Activated B cell treated with CpG ODN at 0.5 μM for 24 hours (primary cell): Measurements from ENCODE around the gene C1GALT1C1. TPM values are rescaled to one million over a fixed set of nuclear protein-coding genes. Genes with fewer than 3 reads are reported as not detected.
A peak's percentile ranks its signal among the peaks of the same experiment; 100 is the strongest.

ENCODE experiments used
- ATAC-seq: fragments of 200-7000 bp; cut with Tn5 transposase; one replicate; pipeline ENCODE4 v1.10.0; 2021; ENCODE audit warnings: low read depth, mild to moderate bottlenecking, moderate library complexity
- CTCF ChIA-PET: fragments of 350-600 bp; sonication (Branson Sonifier 250); formaldehyde crosslinking; loops from one replicate; lab custom pipeline; 2021; ENCODE audit warnings: antibody characterized with exemption; lab: Charles Lee
- POLR2A ChIA-PET: fragments of 350-600 bp; sonication (Branson Sonifier 250); formaldehyde crosslinking; loops from one replicate; lab custom pipeline; 2021; ENCODE audit warnings: antibody characterized with exemption; lab: Charles Lee
- DNase-seq: peaks from one replicate; pipeline ENCODE4 v3.0.0; 2022
- H3K27ac Mint-ChIP-seq: one replicate; pipeline ENCODE4 v1.8.0; 2020; ENCODE audit warnings: mixed read lengths
- H3K27me3 Mint-ChIP-seq: one replicate; pipeline ENCODE4 v1.8.0; 2021; ENCODE audit warnings: mixed read lengths
- H3K36me3 Mint-ChIP-seq: one replicate; pipeline ENCODE4 v1.8.0; 2021; ENCODE audit warnings: low read depth, mixed read lengths
- H3K4me1 Mint-ChIP-seq: one replicate; pipeline ENCODE4 v1.8.0; 2021; ENCODE audit warnings: mixed read lengths
- H3K4me3 Mint-ChIP-seq: one replicate; pipeline ENCODE4 v1.8.0; 2020; ENCODE audit warnings: mild to moderate bottlenecking, mixed read lengths
- H3K9me3 Mint-ChIP-seq: one replicate; pipeline ENCODE4 v1.8.0; 2020; ENCODE audit warnings: mixed read lengths
- CTCF ChIP-seq: fragments of 200-600 bp; IDR thresholded peaks from one replicate; pipeline ENCODE4 v1.8.0; 2022; ENCODE audit warnings: antibody characterized with exemption, mild to moderate bottlenecking
- intact Hi-C: fragments of 100-400 bp; cut with micrococcal nuclease; formaldehyde crosslinking; loops from one replicate; pipeline ENCODE4 v1.15.1; 2024
- total RNA-seq: library from RNA; stranded (reverse); gene quantifications from 2 replicates; pipeline ENCODE4 v1.2.3, GENCODE V29; 2022

The C1GALT1C1 gene
- total RNA-seq = 8.2 and 8.7 TPM in 2 replicates

- CTCF ChIA-PET = no interaction called here
- TF ChIP-seq CTCF = no peak
- peak within 1 kb of the TSS; percentile 97 for H3K27ac Mint-ChIP-seq
- peak; percentile 92 for ATAC-seq
- intact Hi-C loops = loop anchor here (1.0 to 10.0 kb wide), 9 partner anchors 26 to 1165 kb away; partner anchors contain the start of genes MCTS1, SLC25A5 and ZBTB33
- no peaks in the 10 kb centered on the region for H3K27me3 Mint-ChIP-seq
- POLR2A ChIA-PET = interaction anchor here (0.6 to 4.6 kb wide), 5 partner anchors 12 to 69 kb away, joined by 3 to 63 read pairs (median 17); partner anchors contain the start of genes CUL4B and MCTS1
- peaks cover 8% of the 10 kb centered on the region for H3K4me1 Mint-ChIP-seq
- DNase-seq = peak; percentile 80
- peaks cover 9% of the 10 kb centered on the region for H3K36me3 Mint-ChIP-seq
- no peaks in the 10 kb centered on the region for H3K9me3 Mint-ChIP-seq
- peak within 1 kb of the TSS; percentile 93 for H3K4me3 Mint-ChIP-seq
Observed at GRCh38 chrX:120629667-120630537, at the start of gene C1GALT1C1. TSS of gene C1GALT1C1 (minus strand) at chrX:120630054. CDS start at chrX:120627166, 2,888 bp downstream.

DNA sequence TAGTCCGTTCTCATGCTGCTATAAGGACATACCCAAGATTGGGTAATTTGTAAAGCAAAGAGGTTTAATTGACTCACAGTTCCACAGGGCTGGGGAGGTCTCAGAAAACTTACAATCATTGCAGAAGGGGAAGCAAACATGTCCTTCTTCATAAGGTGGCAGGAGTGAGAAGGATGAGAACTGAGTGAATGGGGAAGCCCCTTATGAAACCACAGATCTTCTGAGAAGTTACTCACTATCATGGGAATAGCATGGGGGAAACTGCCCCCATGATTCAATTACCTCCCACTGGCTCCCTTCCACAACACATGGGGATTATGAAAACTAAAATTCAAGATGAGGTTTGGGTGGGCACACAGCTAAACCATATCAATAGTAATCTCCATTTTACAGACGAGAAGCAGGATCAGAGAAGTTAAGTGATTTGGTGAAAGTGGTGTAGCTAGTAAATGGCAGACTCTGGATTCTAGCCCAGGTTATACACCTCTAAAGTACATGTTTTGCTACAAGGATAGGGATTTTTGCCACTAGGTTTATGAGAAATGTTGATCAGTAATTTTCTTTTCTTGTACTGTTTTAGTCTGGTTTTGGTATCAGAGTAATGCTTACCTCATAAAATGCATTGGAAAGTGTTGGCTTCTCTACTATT is 47.3 kb upstream of the C1GALT1C1 start:
- no peak overlapping the region for H3K4me3 Mint-ChIP-seq
- DNase-seq = no peak
- intact Hi-C loops = no loop called here
- peaks cover 7% of the 10 kb centered on the region for H3K9me3 Mint-ChIP-seq
- no peaks in the 10 kb centered on the region for H3K27me3 Mint-ChIP-seq
- no peak for ATAC-seq
- CTCF ChIA-PET = no interaction called here
- no peak for TF ChIP-seq CTCF
- POLR2A ChIA-PET = no interaction called here
- H3K36me3 Mint-ChIP-seq = no peaks in the 10 kb centered on the region
- peaks cover 2% of the 10 kb centered on the region for H3K4me1 Mint-ChIP-seq
- H3K27ac Mint-ChIP-seq = no peak overlapping the region

GRCh38 chrX:120672841-120673530 is 43.1 kb upstream of the C1GALT1C1 start:
- intact Hi-C loops = no loop called here
- no peaks in the 10 kb centered on the region for H3K27me3 Mint-ChIP-seq
- H3K27ac Mint-ChIP-seq = no peak overlapping the region
- POLR2A ChIA-PET = no interaction called here
- TF ChIP-seq CTCF = no peak
- no peak overlapping the region for H3K4me3 Mint-ChIP-seq
- H3K4me1 Mint-ChIP-seq = peaks cover 2% of the 10 kb centered on the region
- CTCF ChIA-PET = no interaction called here
- DNase-seq (no peak), ATAC-seq (no peak)
- H3K36me3 Mint-ChIP-seq = no peaks in the 10 kb centered on the region
- H3K9me3 Mint-ChIP-seq = peaks cover 7% of the 10 kb centered on the region

DNA sequence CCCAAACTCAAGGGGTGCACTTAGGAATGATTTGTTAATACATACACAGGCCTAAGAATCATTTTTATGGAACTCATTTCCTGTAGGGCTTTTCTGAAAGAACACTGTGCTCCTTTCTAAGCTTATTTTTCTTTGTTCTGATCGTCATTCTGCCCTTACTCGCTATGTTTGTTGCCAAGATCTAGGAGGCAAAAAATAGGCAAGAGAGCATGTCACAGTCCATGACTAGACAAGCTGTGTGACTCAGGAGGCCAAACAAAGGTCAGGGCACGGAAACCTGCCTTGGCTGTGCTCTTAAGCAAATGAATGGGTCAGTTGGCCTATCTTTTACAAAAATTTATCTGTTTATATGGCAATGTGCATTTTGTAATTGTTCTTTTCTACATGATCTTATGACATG is 42.5 kb upstream of the C1GALT1C1 start:
- H3K4me3 Mint-ChIP-seq = no peak overlapping the region
- H3K36me3 Mint-ChIP-seq = no peaks in the 10 kb centered on the region
- DNase-seq (no peak), ATAC-seq (no peak)
- ChIA-PET POLR2A (no interaction called here), CTCF (no interaction called here)
- intact Hi-C loops = no loop called here
- H3K27ac Mint-ChIP-seq = no peak overlapping the region
- H3K4me1 Mint-ChIP-seq = peaks cover 2% of the 10 kb centered on the region
- no peak for TF ChIP-seq CTCF
- H3K9me3 Mint-ChIP-seq = peaks cover 7% of the 10 kb centered on the region
- H3K27me3 Mint-ChIP-seq = no peaks in the 10 kb centered on the region
